Body of pancreas (tissue), 4 donors: ENCODE measurements around the gene LARP1B.

Source experiments
- CTCF ChIP-seq, 7 experiments: fragments of 450-650 bp in 4 of 7; fragments of 200-600 bp in 3 of 7; sonication (generic) in 3 of 7; IDR thresholded peaks; one replicate each; pipeline ENCODE4 v1.5.1; 2016 to 2019; ENCODE audit warnings: antibody characterized with exemption in 7 of 7
- POLR2A ChIP-seq, 3 donors: fragments of 450-650 bp; IDR thresholded peaks; one replicate each; pipeline ENCODE4 v1.6.1; 2016; ENCODE audit warnings: antibody characterized with exemption in 3 of 3, mild to moderate bottlenecking in 2 of 3

- TF ChIP-seq CTCF (IDR thresholded peaks at IDR 0.05) (no peak), POLR2A (IDR thresholded peaks at IDR 0.05) (no peak)
Observed at GRCh38 chr4:128228845-128229795, 168.0 kb downstream of the LARP1B start.
